ENCODE data around the gene MCF2L2.

The MCF2L2 gene

GRCh38 chr3:183340222-183340621 lies 88.2 kb downstream of the MCF2L2 start:
- Histone ChIP-seq H3K27ac (ENCODE audit: low read depth, low read length) (no peak overlapping the region), H3K4me1 (ENCODE audit: control insufficient read depth, insufficient read depth, low read length) (no peaks in the 10 kb centered on the region)

GRCh38 chr3:183339461-183340086 lies 88.8 kb downstream of the MCF2L2 start:
- Histone ChIP-seq H3K9ac (ENCODE audit: low read length) (no peak overlapping the region), H3K27me3 (ENCODE audit: control insufficient read depth, insufficient read depth, low read length) (no peaks in the 10 kb centered on the region), H3K4me3 (ENCODE audit: low read length) (no peak overlapping the region), H3K27ac (ENCODE audit: low read depth, low read length) (no peak overlapping the region), H3K36me3 (ENCODE audit: control insufficient read depth, insufficient read depth, low read length) (no peaks in the 10 kb centered on the region), H3K4me1 (ENCODE audit: control insufficient read depth, insufficient read depth, low read length) (no peaks in the 10 kb centered on the region)

More at GRCh38 chr3:183340222-183340621, 88.2 kb downstream of the MCF2L2 start:
- Histone ChIP-seq H3K9ac (ENCODE audit: low read length) (no peak overlapping the region), H3K4me3 (ENCODE audit: low read length) (no peak overlapping the region), H3K36me3 (ENCODE audit: control insufficient read depth, insufficient read depth, low read length) (no peaks in the 10 kb centered on the region), H3K27me3 (ENCODE audit: control insufficient read depth, insufficient read depth, low read length) (no peaks in the 10 kb centered on the region)

GRCh38 chr3:183338520-183338919 lies 89.9 kb downstream of the MCF2L2 start:
- no peak overlapping the region for H3K9ac ChIP-seq (ENCODE audit: low read length)
- no peak overlapping the region for H3K4me3 ChIP-seq (ENCODE audit: low read length)
- no peaks in the 10 kb centered on the region for H3K27me3 ChIP-seq (ENCODE audit: control insufficient read depth, insufficient read depth, low read length)
- H3K36me3 ChIP-seq (ENCODE audit: control insufficient read depth, insufficient read depth, low read length): no peaks in the 10 kb centered on the region
- H3K27ac ChIP-seq (ENCODE audit: low read depth, low read length): no peak overlapping the region
- H3K4me1 ChIP-seq (ENCODE audit: control insufficient read depth, insufficient read depth, low read length): no peaks in the 10 kb centered on the region

- Histone ChIP-seq H3K36me3 (ENCODE audit: control insufficient read depth, insufficient read depth, low read length) (no peaks in the 10 kb centered on the region), H3K9ac (ENCODE audit: low read length) (no peak overlapping the region), H3K4me3 (ENCODE audit: low read length) (no peak overlapping the region), H3K27ac (ENCODE audit: low read depth, low read length) (no peak overlapping the region), H3K4me1 (ENCODE audit: control insufficient read depth, insufficient read depth, low read length) (no peaks in the 10 kb centered on the region), H3K27me3 (ENCODE audit: control insufficient read depth, insufficient read depth, low read length) (no peaks in the 10 kb centered on the region)
Observed at GRCh38 chr3:183332487-183332886, 95.9 kb downstream of the MCF2L2 start.

- H3K36me3 ChIP-seq (ENCODE audit: control insufficient read depth, insufficient read depth, low read length): no peaks in the 10 kb centered on the region
- no peaks in the 10 kb centered on the region for H3K27me3 ChIP-seq (ENCODE audit: control insufficient read depth, insufficient read depth, low read length)
- H3K4me3 ChIP-seq (ENCODE audit: low read length): no peak overlapping the region
- H3K4me1 ChIP-seq (ENCODE audit: control insufficient read depth, insufficient read depth, low read length): no peaks in the 10 kb centered on the region
- no peak overlapping the region for H3K27ac ChIP-seq (ENCODE audit: low read depth, low read length)
- no peak overlapping the region for H3K9ac ChIP-seq (ENCODE audit: low read length)
Observed at GRCh38 chr3:183331498-183331897, 96.9 kb downstream of the MCF2L2 start.

- Histone ChIP-seq H3K27ac (ENCODE audit: low read depth, low read length) (no peak overlapping the region), H3K27me3 (ENCODE audit: control insufficient read depth, insufficient read depth, low read length) (no peaks in the 10 kb centered on the region), H3K4me1 (ENCODE audit: control insufficient read depth, insufficient read depth, low read length) (no peaks in the 10 kb centered on the region), H3K36me3 (ENCODE audit: control insufficient read depth, insufficient read depth, low read length) (no peaks in the 10 kb centered on the region), H3K9ac (ENCODE audit: low read length) (no peak overlapping the region), H3K4me3 (ENCODE audit: low read length) (no peak overlapping the region)
Observed at GRCh38 chr3:183330881-183331280, 97.5 kb downstream of the MCF2L2 start.

GRCh38 chr3:183329543-183329942 lies 98.9 kb downstream of the MCF2L2 start:
- Histone ChIP-seq H3K27me3 (ENCODE audit: control insufficient read depth, insufficient read depth, low read length) (no peaks in the 10 kb centered on the region), H3K4me3 (ENCODE audit: low read length) (no peak overlapping the region), H3K4me1 (ENCODE audit: control insufficient read depth, insufficient read depth, low read length) (no peaks in the 10 kb centered on the region), H3K36me3 (ENCODE audit: control insufficient read depth, insufficient read depth, low read length) (no peaks in the 10 kb centered on the region), H3K27ac (ENCODE audit: low read depth, low read length) (no peak overlapping the region), H3K9ac (ENCODE audit: low read length) (no peak overlapping the region)

GRCh38 chr3:183328823-183329222 lies 99.6 kb downstream of the MCF2L2 start:
- Histone ChIP-seq H3K4me3 (ENCODE audit: low read length) (no peak overlapping the region), H3K27ac (ENCODE audit: low read depth, low read length) (no peak overlapping the region), H3K4me1 (ENCODE audit: control insufficient read depth, insufficient read depth, low read length) (no peaks in the 10 kb centered on the region), H3K36me3 (ENCODE audit: control insufficient read depth, insufficient read depth, low read length) (no peaks in the 10 kb centered on the region), H3K9ac (ENCODE audit: low read length) (no peak overlapping the region), H3K27me3 (ENCODE audit: control insufficient read depth, insufficient read depth, low read length) (no peaks in the 10 kb centered on the region)

GRCh38 chr3:183328164-183328563 lies 100.3 kb downstream of the MCF2L2 start:
- Histone ChIP-seq H3K27ac (ENCODE audit: low read depth, low read length) (no peak overlapping the region), H3K27me3 (ENCODE audit: control insufficient read depth, insufficient read depth, low read length) (no peaks in the 10 kb centered on the region), H3K36me3 (ENCODE audit: control insufficient read depth, insufficient read depth, low read length) (no peaks in the 10 kb centered on the region), H3K4me3 (ENCODE audit: low read length) (no peak overlapping the region), H3K9ac (ENCODE audit: low read length) (no peak overlapping the region), H3K4me1 (ENCODE audit: control insufficient read depth, insufficient read depth, low read length) (no peaks in the 10 kb centered on the region)

DNA sequence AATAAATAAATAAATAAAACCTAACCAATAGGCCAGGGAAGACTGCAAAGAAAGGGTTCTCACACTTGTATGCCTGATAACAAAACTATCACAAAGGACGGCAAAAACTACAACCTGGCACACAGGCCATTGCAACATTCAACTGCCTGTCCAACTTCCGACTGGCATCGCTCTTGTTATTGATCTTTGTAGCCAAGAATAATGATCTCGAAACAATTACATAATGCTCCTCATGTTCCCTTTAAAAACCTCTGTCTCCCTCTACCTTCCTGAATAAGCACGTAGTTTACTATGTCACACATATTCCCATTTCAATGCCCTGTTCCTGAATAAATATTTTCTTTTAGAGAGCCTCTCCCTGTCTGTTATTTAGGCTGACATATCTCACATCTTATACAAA lies 101.1 kb downstream of the MCF2L2 start:
- Histone ChIP-seq H3K36me3 (ENCODE audit: control insufficient read depth, insufficient read depth, low read length) (no peaks in the 10 kb centered on the region), H3K27me3 (ENCODE audit: control insufficient read depth, insufficient read depth, low read length) (no peaks in the 10 kb centered on the region), H3K27ac (ENCODE audit: low read depth, low read length) (no peak overlapping the region), H3K4me1 (ENCODE audit: control insufficient read depth, insufficient read depth, low read length) (no peaks in the 10 kb centered on the region), H3K4me3 (ENCODE audit: low read length) (no peak overlapping the region), H3K9ac (ENCODE audit: low read length) (no peak overlapping the region)

DNA sequence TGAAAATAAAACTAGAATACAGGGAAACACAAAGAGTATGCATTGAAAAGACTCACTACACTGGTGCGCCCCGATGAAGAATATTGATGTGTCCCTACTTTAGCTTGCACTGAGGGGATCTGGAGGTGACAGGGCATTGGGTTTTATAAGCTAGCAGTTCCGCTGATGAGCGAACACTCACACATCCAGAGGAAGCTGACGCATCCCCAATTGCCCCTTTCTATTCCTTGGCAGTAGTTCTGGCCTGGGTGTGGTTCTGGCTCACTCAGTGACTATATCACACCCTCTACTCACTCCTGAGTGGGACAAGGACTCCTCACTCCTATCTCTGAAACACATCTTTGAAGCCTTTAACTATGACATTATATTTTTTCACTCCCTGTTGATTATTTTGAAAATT lies 104.3 kb downstream of the MCF2L2 start:
- Histone ChIP-seq H3K36me3 (ENCODE audit: control insufficient read depth, insufficient read depth, low read length) (no peaks in the 10 kb centered on the region), H3K4me1 (ENCODE audit: control insufficient read depth, insufficient read depth, low read length) (no peaks in the 10 kb centered on the region), H3K4me3 (ENCODE audit: low read length) (no peak overlapping the region), H3K27ac (ENCODE audit: low read depth, low read length) (no peak overlapping the region), H3K27me3 (ENCODE audit: control insufficient read depth, insufficient read depth, low read length) (no peaks in the 10 kb centered on the region), H3K9ac (ENCODE audit: low read length) (no peak overlapping the region)

DNA sequence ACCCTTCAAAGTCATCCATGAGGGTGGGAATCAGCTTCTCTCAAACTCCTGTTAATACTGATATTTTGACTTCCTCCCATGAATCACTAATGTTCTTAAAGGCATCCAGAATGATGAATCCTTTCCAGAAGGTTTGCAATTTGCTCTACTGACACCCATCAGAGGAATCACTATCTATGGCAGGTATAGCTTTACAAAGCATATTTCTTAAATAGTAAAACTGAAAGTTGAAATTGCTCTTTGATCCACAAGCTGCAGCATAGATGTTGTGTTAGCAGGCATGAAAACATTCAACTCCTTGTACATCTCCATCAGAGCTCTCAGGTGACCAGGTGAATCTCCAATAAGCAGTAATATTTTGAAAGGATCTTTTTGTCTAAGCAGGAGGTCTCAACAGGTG lies 109.0 kb downstream of the MCF2L2 start:
- no peak overlapping the region for H3K27ac ChIP-seq (ENCODE audit: low read depth, low read length)
- no peaks in the 10 kb centered on the region for H3K4me1 ChIP-seq (ENCODE audit: control insufficient read depth, insufficient read depth, low read length)
- H3K36me3 ChIP-seq (ENCODE audit: control insufficient read depth, insufficient read depth, low read length): no peaks in the 10 kb centered on the region
- H3K9ac ChIP-seq (ENCODE audit: low read length): no peak overlapping the region
- no peaks in the 10 kb centered on the region for H3K27me3 ChIP-seq (ENCODE audit: control insufficient read depth, insufficient read depth, low read length)
- no peak overlapping the region for H3K4me3 ChIP-seq (ENCODE audit: low read length)

DNA sequence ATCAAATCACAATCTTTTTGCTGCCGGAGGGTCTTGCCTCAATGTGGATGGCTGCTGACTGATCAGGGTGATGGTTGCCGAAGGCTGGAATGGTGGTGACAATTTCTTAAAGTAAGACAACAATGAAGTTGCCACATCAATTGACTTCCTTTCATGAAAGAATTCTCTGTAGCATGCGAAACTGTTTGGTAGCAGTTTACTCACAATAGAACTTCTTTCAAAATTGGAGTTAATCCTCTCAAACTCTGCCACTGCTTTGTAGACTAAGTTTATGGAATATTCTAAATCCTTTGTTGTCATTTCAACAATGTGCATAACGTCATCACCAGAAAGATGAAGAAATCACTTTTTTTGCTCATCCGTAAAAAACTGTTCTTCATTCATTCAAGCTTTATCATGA lies 109.5 kb downstream of the MCF2L2 start:
- H3K4me1 ChIP-seq (ENCODE audit: control insufficient read depth, insufficient read depth, low read length): no peaks in the 10 kb centered on the region
- no peak overlapping the region for H3K27ac ChIP-seq (ENCODE audit: low read depth, low read length)
- no peaks in the 10 kb centered on the region for H3K27me3 ChIP-seq (ENCODE audit: control insufficient read depth, insufficient read depth, low read length)
- H3K4me3 ChIP-seq (ENCODE audit: low read length): no peak overlapping the region
- H3K9ac ChIP-seq (ENCODE audit: low read length): no peak overlapping the region
- H3K36me3 ChIP-seq (ENCODE audit: control insufficient read depth, insufficient read depth, low read length): no peaks in the 10 kb centered on the region

Data from rectal smooth muscle tissue (tissue), 1 donor.